H9 (cell line): ENCODE results near the gene EHD4. TPM values are rescaled to one million over a fixed set of nuclear protein-coding genes. Genes with fewer than 3 reads are reported as not detected.

Experiments
- DNase-seq: peaks from one replicate; pipeline ENCODE4 v3.0.0-alpha.2; 2017
- H2AFZ ChIP-seq: one replicate; pipeline ENCODE4 v1.6.1; 2013; ENCODE audit warnings: mild to moderate bottlenecking, low read length, control low read depth, moderate library complexity
- H2AK5ac ChIP-seq: 2 replicates; pipeline ENCODE4 v1.6.1; 2013; ENCODE audit warnings: low read length, control low read depth, mixed read lengths; ENCODE audit not compliant: insufficient read length
- H2BK120ac ChIP-seq: one replicate; pipeline ENCODE4 v1.6.1; 2013; ENCODE audit warnings: low read depth, mild to moderate bottlenecking, low read length, control low read depth, inconsistent platforms; ENCODE audit not compliant: poor library complexity, severe bottlenecking
- H2BK12ac ChIP-seq: 2 replicates; pipeline ENCODE4 v1.6.1; 2013; ENCODE audit warnings: low read length, control low read depth, mixed read lengths, low read depth; ENCODE audit not compliant: insufficient read length
- H2BK15ac ChIP-seq: 2 replicates; pipeline ENCODE4 v1.6.1; 2013; ENCODE audit warnings: low read depth, low read length, control low read depth
- H2BK20ac ChIP-seq: one replicate; pipeline ENCODE4 v1.6.1; 2013; ENCODE audit warnings: low read depth, mild to moderate bottlenecking, low read length, control low read depth, inconsistent platforms; ENCODE audit not compliant: poor library complexity, severe bottlenecking
- H2BK5ac ChIP-seq: 2 replicates; pipeline ENCODE4 v1.6.1; 2013; ENCODE audit warnings: low read length, control low read depth, mixed read lengths; ENCODE audit not compliant: insufficient read length
- H3K14ac ChIP-seq: 2 replicates; pipeline ENCODE4 v1.6.1; 2013; ENCODE audit warnings: low read length, control low read depth; ENCODE audit not compliant: insufficient read depth
- H3K18ac ChIP-seq: 2 replicates; pipeline ENCODE4 v1.6.1; 2013; ENCODE audit warnings: low read depth, mild to moderate bottlenecking, mixed read lengths, low read length, control low read depth; ENCODE audit not compliant: insufficient read length
- H3K23ac ChIP-seq: 2 replicates; pipeline ENCODE4 v1.6.1; 2013; ENCODE audit warnings: low read length, control low read depth, mixed read lengths, low read depth; ENCODE audit not compliant: insufficient read length
- H3K23me2 ChIP-seq: 2 replicates; pipeline ENCODE4 v1.6.1; 2013; ENCODE audit warnings: low read depth, mild to moderate bottlenecking, mixed read lengths, low read length, control low read depth; ENCODE audit not compliant: insufficient read length, poor library complexity, severe bottlenecking
- H3K27ac ChIP-seq: 2 replicates; pipeline ENCODE4 v1.5.1; 2013; ENCODE audit warnings: low read length, control low read depth, mixed read lengths, low read depth; ENCODE audit not compliant: insufficient read length
- H3K27me3 ChIP-seq: 2 replicates; pipeline ENCODE4 v1.6.1; 2013; ENCODE audit warnings: low read length, control low read depth, inconsistent platforms; ENCODE audit not compliant: insufficient read depth
- H3K4ac ChIP-seq: 2 replicates; pipeline ENCODE4 v1.6.1; 2013; ENCODE audit warnings: low read depth, mild to moderate bottlenecking, control low read depth, inconsistent platforms, low read length, moderate library complexity
- H3K4me1 ChIP-seq: 2 replicates; pipeline ENCODE4 v1.6.1; 2013; ENCODE audit warnings: low read length, control low read depth, inconsistent platforms; ENCODE audit not compliant: insufficient read depth
- H3K4me2 ChIP-seq: 2 replicates; pipeline ENCODE4 v1.6.1; 2013; ENCODE audit warnings: low read length, control low read depth, mixed read lengths; ENCODE audit not compliant: insufficient read length, insufficient read depth
- H3K56ac ChIP-seq: 2 replicates; pipeline ENCODE4 v1.6.1; 2013; ENCODE audit warnings: low read depth, mild to moderate bottlenecking, mixed read lengths, low read length, control low read depth; ENCODE audit not compliant: insufficient read length
- H3K79me1 ChIP-seq: 2 replicates; pipeline ENCODE4 v1.6.1; 2013; ENCODE audit warnings: low read depth, mild to moderate bottlenecking, moderate library complexity, low read length, control low read depth, inconsistent platforms; ENCODE audit not compliant: insufficient read depth, poor library complexity, severe bottlenecking
- H3K79me2 ChIP-seq: 2 replicates; pipeline ENCODE4 v1.6.1; 2013; ENCODE audit warnings: low read length, control low read depth, inconsistent platforms; ENCODE audit not compliant: insufficient read depth
- H3K9ac ChIP-seq: 2 replicates; pipeline ENCODE4 v1.6.1; 2013; ENCODE audit warnings: low read length, control low read depth, mixed read lengths; ENCODE audit not compliant: insufficient read length; ENCODE audit errors: extremely low read depth
- H3K9me3 ChIP-seq: one replicate; pipeline ENCODE4 v1.6.1; 2013; ENCODE audit warnings: low read depth, low read length, inconsistent platforms; ENCODE audit not compliant: control insufficient read depth
- H3T11ph ChIP-seq: one replicate; pipeline ENCODE4 v1.6.1; 2013; ENCODE audit warnings: mild to moderate bottlenecking, low read length, control low read depth, inconsistent platforms
- H4K20me1 ChIP-seq: one replicate; pipeline ENCODE4 v1.6.1; 2013; ENCODE audit not compliant: control insufficient read depth, insufficient read length, insufficient read depth
- H4K5ac ChIP-seq: 2 replicates; pipeline ENCODE4 v1.6.1; 2013; ENCODE audit warnings: low read depth, mild to moderate bottlenecking, mixed read lengths, low read length, control low read depth; ENCODE audit not compliant: insufficient read length
- H4K8ac ChIP-seq: replicated peaks from 2 replicates; pipeline ENCODE4 v1.6.1; 2013; ENCODE audit warnings: low read length, control low read depth, mixed read lengths, low read depth; ENCODE audit not compliant: insufficient read length
- H4K91ac ChIP-seq: 2 replicates; pipeline ENCODE4 v1.6.1; 2013; ENCODE audit warnings: low read depth, mild to moderate bottlenecking, moderate library complexity, mixed read lengths, low read length, control low read depth; ENCODE audit not compliant: insufficient read length
- H3K27ac Mint-ChIP-seq, 3 experiments: 2 replicates in 2 of 3; 3 replicates in 1 of 3; pipeline ENCODE4 v1.8.0; 2020 to 2021; ENCODE audit warnings: mixed read lengths in 3 of 3, mild to moderate bottlenecking in 1 of 3, moderate library complexity in 1 of 3
- H3K27me3 Mint-ChIP-seq: 2 replicates; pipeline ENCODE4 v1.8.0; 2021; ENCODE audit warnings: low read depth, mild to moderate bottlenecking, moderate library complexity, mixed read lengths
- H3K36me3 Mint-ChIP-seq, 3 experiments: 2 replicates in 2 of 3; 3 replicates in 1 of 3; pipeline ENCODE4 v1.8.0; 2020 to 2021; ENCODE audit warnings: low read depth in 3 of 3, mixed read lengths in 3 of 3; ENCODE audit not compliant: insufficient read depth in 1 of 3
- H3K4me1 Mint-ChIP-seq, 2 experiments: 2 replicates each; pipeline ENCODE4 v1.8.0; 2020; ENCODE audit warnings: mixed read lengths in 2 of 2
- H3K4me3 Mint-ChIP-seq, 2 experiments: 2 replicates in 1 of 2; 3 replicates in 1 of 2; pipeline ENCODE4 v1.8.0; 2020 to 2021; ENCODE audit warnings: mild to moderate bottlenecking in 2 of 2, mixed read lengths in 2 of 2, moderate library complexity in 1 of 2
- H3K9me3 Mint-ChIP-seq, 2 experiments: 2 replicates in 1 of 2; 3 replicates in 1 of 2; pipeline ENCODE4 v1.8.0; 2020; ENCODE audit warnings: mild to moderate bottlenecking in 2 of 2, mixed read lengths in 2 of 2, moderate library complexity in 1 of 2
- WGBS: extraction: QIAGEN DNeasy Blood & Tissue Kit; methylation state at CpG from one replicate; pipeline ENCODE4 v1.1.7; 2013; ENCODE audit warnings: missing lambda C conversion rate, low lambda C conversion rate, mixed read lengths; ENCODE audit not compliant: insufficient read length; ENCODE audit errors: extremely low coverage; 5-methylcytosine and 5-hydroxymethylcytosine counted together
- total RNA-seq: library from RNA; stranded (reverse); gene quantifications from 2 replicates; pipeline ENCODE4 v1.2.1, GENCODE V29; 2021
- TF ChIP-seq, protein P1 (sequence below): fragments of 200-600 bp; sonication (generic); conservative IDR thresholded peaks from 3 replicates; pipeline ENCODE4 v1.8.0; 2021; ENCODE audit warnings: antibody characterized with exemption, mild to moderate bottlenecking

EHD4 gene
- total RNA-seq, 1 experiment from 2014 or later, result 22.9 TPM

DNA sequence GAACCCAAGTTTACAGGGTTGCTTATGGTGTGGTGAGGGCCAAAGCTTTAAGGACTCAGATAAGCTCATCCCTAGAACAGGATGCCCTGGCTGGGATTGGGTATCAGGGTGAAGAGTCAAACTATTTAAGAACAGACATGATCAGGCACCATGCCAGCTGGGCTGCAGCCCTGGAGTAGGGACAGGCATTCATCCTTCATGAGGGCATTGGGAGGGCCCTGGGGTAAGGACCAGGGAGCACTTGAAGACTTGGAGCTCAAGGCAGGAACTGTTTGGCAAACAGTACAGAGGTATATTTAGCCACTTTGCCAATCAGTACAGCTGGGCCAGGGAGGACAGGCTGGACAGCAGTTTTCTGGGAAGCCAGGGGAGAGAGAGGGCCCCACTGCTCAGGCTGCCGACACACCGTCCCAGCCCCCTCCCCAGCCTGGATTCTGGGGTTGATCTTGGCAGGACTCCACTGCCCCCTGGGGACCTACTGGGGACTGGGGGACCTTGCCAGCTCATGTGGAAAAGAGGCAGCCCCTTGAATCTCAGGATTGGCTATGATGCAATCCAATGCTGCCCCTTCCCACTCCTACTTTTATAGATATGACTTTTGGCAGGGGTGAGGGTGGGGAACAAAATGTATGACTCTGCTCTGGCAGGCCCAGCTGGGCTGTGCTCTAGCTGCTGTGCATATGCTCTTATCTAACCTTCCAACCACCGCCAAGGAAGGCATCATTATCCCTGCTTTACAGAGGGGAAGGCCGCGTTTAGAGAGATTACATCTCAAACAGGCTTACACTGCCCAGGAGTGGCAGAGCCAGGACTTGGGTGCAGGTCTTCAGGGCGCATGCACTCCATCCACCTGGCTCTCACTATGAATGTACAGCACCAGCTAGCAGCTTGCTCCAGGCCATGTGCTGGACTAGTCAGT lies 46.2 kb upstream of the EHD4 start:
- no peak overlapping the region for H2BK15ac ChIP-seq
- TF ChIP-seq, protein P1, sequence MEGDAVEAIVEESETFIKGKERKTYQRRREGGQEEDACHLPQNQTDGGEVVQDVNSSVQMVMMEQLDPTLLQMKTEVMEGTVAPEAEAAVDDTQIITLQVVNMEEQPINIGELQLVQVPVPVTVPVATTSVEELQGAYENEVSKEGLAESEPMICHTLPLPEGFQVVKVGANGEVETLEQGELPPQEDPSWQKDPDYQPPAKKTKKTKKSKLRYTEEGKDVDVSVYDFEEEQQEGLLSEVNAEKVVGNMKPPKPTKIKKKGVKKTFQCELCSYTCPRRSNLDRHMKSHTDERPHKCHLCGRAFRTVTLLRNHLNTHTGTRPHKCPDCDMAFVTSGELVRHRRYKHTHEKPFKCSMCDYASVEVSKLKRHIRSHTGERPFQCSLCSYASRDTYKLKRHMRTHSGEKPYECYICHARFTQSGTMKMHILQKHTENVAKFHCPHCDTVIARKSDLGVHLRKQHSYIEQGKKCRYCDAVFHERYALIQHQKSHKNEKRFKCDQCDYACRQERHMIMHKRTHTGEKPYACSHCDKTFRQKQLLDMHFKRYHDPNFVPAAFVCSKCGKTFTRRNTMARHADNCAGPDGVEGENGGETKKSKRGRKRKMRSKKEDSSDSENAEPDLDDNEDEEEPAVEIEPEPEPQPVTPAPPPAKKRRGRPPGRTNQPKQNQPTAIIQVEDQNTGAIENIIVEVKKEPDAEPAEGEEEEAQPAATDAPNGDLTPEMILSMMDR, result no peak
- no peak overlapping the region for H3K56ac ChIP-seq
- no peak overlapping the region for H2AFZ ChIP-seq
- H4K91ac ChIP-seq, result no peak overlapping the region
- H2BK12ac ChIP-seq, result no peak overlapping the region
- H3K4me2 ChIP-seq, result no peak overlapping the region
- WGBS, result no CpG with 5 or more reads among the region's 6 CpGs
- no peak overlapping the region; a peak in 1 of 7 replicates for H3K27ac Mint-ChIP-seq
- no peak overlapping the region for H2AK5ac ChIP-seq
- H3K23me2 ChIP-seq, result no peaks in the 10 kb centered on the region
- H3K4me1 ChIP-seq, result no peaks in the 10 kb centered on the region
- H3K27me3 Mint-ChIP-seq, result peaks cover 10% of the 10 kb centered on the region
- no peak overlapping the region for H3K4ac ChIP-seq
- no peak overlapping the region for H3K18ac ChIP-seq
- no peaks in the 10 kb centered on the region for H3K4me1 Mint-ChIP-seq
- no peak overlapping the region for H4K5ac ChIP-seq
- no peak overlapping the region for H3K9ac ChIP-seq
- H2BK120ac ChIP-seq, result no peak overlapping the region
- no peaks in the 10 kb centered on the region for H3K27me3 ChIP-seq
- peaks cover 25 to 27% of the 10 kb centered on the region in 2 experiments for H3K9me3 Mint-ChIP-seq
- H3K23ac ChIP-seq, result no peak overlapping the region
- H3K14ac ChIP-seq, result no peak overlapping the region; the same call in 1 of the 2 replicates
- no peak overlapping the region for H3K27ac ChIP-seq
- H3K4me3 Mint-ChIP-seq, result no peak overlapping the region
- H3T11ph ChIP-seq, result no peak overlapping the region
- H2BK5ac ChIP-seq, result no peak overlapping the region
- no peak overlapping the region for H2BK20ac ChIP-seq
- H4K20me1 ChIP-seq, result no peaks in the 10 kb centered on the region
- H3K79me1 ChIP-seq, result no peaks in the 10 kb centered on the region
- H3K79me2 ChIP-seq, result no peaks in the 10 kb centered on the region
- H3K9me3 ChIP-seq, result peaks cover 19% of the 10 kb centered on the region
- no peak overlapping the region for H4K8ac ChIP-seq
- DNase-seq, result no peak
- peaks cover 9 to 17% (median 12%) of the 10 kb centered on the region in 3 experiments for H3K36me3 Mint-ChIP-seq
